ENCODE data around the gene CREG2. TPM values are rescaled to one million over a fixed set of nuclear protein-coding genes. Genes with fewer than 3 reads are reported as not detected.

CREG2 gene
- total and polyA plus RNA-seq, 8 donors: 0.05 to 0.37 TPM; not detected in 6

DNA sequence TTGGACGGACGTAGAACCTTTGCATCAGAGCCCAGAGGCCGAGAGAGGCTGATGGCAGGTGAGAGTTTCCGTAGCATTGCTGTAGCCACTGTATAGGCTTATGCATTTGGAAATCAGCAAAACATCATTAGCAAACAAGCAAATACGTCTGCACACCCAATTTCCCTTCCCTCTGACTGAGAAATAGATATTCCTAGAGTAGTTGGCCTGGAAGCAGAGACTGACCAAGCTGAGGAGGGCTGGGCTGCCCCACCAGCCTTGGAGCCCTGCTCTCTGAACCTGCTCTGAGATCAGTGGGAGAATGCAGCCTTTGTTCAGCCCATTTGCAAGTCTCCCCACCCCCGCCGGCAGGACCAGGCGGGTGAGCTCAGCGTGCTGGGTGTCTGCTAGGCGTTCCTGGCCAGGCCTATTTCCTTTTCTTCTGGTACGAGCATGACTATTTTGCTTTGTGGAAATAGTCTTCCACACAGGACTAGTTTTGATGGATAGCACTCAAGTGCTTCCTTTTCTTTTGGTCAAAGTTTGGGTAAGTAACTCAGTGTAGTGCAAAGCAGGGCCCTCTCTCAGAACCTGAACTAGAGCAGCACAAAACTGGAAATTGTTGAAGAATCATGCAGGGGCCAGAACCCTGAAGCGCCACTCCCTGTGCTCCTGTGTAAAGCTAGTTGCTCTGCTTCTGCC is 56.9 kb downstream of the CREG2 start:
- Histone ChIP-seq H3K4me1 (peaks cover 8 to 44% (median 14%) of the 10 kb centered on the region in 4 donors), H3K36me3 (no peaks in the 10 kb centered on the region), H3K4me3 (no peak overlapping the region), H3K27me3 (no peaks in the 10 kb centered on the region), H3K27ac (peak overlapping the region; percentile 22 to 87 (median 55)), H3K9me3 (peaks cover 0 to 5% (median 1%) of the 10 kb centered on the region in 4 donors)
- 39 to 69% (median 47%) methylated on average over 11 to 12 of the region's 12 CpGs for WGBS, 5 donors
- peak; percentile 59 to 79 for DNase-seq
- TF ChIP-seq POLR2A (IDR thresholded peaks at IDR 0.05) (no peak), POLR2AphosphoS5 (IDR thresholded peaks at IDR 0.05) (peak in 1 of 3 donors; percentile 27), EP300 (IDR thresholded peaks at IDR 0.05) (no peak)
- TF ChIP-seq, protein P1, sequence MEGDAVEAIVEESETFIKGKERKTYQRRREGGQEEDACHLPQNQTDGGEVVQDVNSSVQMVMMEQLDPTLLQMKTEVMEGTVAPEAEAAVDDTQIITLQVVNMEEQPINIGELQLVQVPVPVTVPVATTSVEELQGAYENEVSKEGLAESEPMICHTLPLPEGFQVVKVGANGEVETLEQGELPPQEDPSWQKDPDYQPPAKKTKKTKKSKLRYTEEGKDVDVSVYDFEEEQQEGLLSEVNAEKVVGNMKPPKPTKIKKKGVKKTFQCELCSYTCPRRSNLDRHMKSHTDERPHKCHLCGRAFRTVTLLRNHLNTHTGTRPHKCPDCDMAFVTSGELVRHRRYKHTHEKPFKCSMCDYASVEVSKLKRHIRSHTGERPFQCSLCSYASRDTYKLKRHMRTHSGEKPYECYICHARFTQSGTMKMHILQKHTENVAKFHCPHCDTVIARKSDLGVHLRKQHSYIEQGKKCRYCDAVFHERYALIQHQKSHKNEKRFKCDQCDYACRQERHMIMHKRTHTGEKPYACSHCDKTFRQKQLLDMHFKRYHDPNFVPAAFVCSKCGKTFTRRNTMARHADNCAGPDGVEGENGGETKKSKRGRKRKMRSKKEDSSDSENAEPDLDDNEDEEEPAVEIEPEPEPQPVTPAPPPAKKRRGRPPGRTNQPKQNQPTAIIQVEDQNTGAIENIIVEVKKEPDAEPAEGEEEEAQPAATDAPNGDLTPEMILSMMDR (IDR thresholded peaks at IDR 0.05): no peak
- intact Hi-C loops (cut with DNase I; ENCODE audit: low total_unique reads): no loop called here

DNA sequence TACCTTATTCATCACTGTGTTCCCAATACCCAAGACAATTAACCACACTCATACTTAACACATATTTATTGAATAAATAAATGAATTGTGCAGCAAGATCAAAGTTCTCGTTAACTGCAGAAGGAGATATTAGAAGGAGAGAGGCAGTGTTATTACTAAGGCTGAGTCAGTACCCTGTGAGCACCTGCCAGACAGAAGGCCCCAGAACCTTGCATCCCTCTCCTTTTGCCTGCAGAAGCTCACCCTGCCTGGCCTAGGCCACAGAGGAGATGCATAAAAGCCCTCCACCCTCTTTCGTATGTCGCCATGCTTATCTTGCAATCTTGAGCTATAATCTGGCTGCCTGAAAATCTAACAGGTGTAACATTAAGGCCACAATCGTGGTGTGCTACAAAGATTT is 58.3 kb downstream of the CREG2 start:
- Histone ChIP-seq H3K9me3 (peaks cover 0 to 8% (median 2%) of the 10 kb centered on the region in 4 donors), H3K36me3 (no peaks in the 10 kb centered on the region), H3K4me1 (peaks cover 8 to 44% (median 14%) of the 10 kb centered on the region in 4 donors), H3K4me3 (no peak overlapping the region), H3K27me3 (no peaks in the 10 kb centered on the region), H3K27ac (peak overlapping the region in 4 of 5 donors; percentile 44 to 87 (median 66))
- no peak for DNase-seq
- TF ChIP-seq, protein P1 (IDR thresholded peaks at IDR 0.05): no peak
- TF ChIP-seq POLR2A (IDR thresholded peaks at IDR 0.05) (no peak), POLR2AphosphoS5 (IDR thresholded peaks at IDR 0.05) (no peak), EP300 (IDR thresholded peaks at IDR 0.05) (no peak)
- WGBS, 5 donors: 47 to 66% (median 54%) methylated on average over 4 of the region's 4 CpGs
- intact Hi-C loops (cut with DNase I; ENCODE audit: low total_unique reads): no loop called here

DNA sequence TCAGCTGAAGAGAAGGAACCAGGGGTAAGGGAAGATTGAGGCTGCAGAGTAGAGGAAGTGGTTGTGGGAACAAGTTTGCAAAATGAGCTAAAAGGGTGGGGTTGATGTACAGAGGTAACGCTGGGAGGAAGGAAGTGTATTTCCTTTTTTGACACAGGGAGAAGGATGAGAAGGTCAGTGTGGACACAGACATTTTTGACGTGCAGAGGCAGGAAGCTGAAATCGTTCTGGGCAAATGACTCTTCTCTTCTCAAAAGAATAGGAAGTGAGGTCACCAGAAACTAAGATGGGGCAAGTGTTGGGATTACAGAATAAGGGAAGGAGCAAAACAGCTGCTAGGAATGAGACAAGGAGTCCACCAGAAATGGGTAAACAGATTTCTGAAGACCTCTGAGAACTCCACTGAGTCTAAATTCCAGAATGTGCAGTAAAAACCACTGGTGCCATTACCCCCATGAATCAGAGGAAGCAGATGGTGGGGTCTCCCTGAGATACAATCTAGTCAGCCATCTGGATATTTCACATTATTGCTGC is 58.8 kb downstream of the CREG2 start:
- peaks cover 0 to 8% (median 2%) of the 10 kb centered on the region in 4 donors for H3K9me3 ChIP-seq
- H3K27me3 ChIP-seq: no peaks in the 10 kb centered on the region
- peaks cover 8 to 44% (median 14%) of the 10 kb centered on the region in 4 donors for H3K4me1 ChIP-seq
- no peak overlapping the region for H3K4me3 ChIP-seq
- TF ChIP-seq POLR2AphosphoS5 (IDR thresholded peaks at IDR 0.05) (peak in 2 of 3 donors; percentile 68 to 78), POLR2A (IDR thresholded peaks at IDR 0.05) (no peak), EP300 (IDR thresholded peaks at IDR 0.05) (no peak)
- TF ChIP-seq, protein P1 (IDR thresholded peaks at IDR 0.05): no peak
- peak overlapping the region; percentile 44 to 87 (median 53) for H3K27ac ChIP-seq
- 13 to 27% (median 22%) methylated on average over 3 of the region's 3 CpGs for WGBS, 5 donors
- no peaks in the 10 kb centered on the region for H3K36me3 ChIP-seq
- intact Hi-C loops (cut with DNase I; ENCODE audit: low total_unique reads): no loop called here
- DNase-seq: peak in 1 of 2 donors; percentile 67

DNA sequence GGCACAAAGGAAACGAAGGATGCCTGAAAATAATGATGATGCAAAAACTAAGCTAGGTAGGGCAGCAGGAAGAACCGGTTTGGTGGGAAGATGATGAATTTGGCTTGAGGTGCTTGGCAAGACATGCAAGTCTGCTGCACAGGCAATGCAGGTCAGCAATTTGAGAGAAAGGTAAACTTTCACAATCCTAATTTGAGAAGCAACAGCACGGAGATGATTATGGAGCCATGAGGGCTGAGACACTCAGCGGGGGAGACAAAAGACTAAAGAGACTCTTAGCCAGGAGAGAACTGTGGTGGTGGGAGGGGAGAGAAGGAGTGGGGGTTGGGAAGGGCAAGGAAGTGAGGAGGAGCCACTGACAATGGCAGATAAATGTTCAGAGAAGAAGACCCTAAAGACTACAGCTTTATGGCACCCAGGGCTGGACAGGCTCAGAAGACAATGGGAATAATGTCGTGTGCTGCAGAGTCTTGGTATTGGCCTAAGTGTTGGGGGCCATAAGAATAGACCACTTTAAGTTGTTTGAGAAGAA is 59.4 kb downstream of the CREG2 start:
- intact Hi-C loops (cut with DNase I; ENCODE audit: low total_unique reads): no loop called here
- no peak overlapping the region for H3K4me3 ChIP-seq
- H3K9me3 ChIP-seq: peaks cover 0 to 8% (median 2%) of the 10 kb centered on the region in 4 donors
- peak overlapping the region; percentile 26 to 87 (median 65) for H3K27ac ChIP-seq
- DNase-seq: peak; percentile 84 to 87
- TF ChIP-seq POLR2AphosphoS5 (IDR thresholded peaks at IDR 0.05): peak in 2 of 3 donors; percentile 77 to 79
- no peak for TF ChIP-seq EP300 (IDR thresholded peaks at IDR 0.05)
- no peak for TF ChIP-seq POLR2A (IDR thresholded peaks at IDR 0.05)
- TF ChIP-seq, protein P1 (IDR thresholded peaks at IDR 0.05): no peak
- H3K27me3 ChIP-seq: no peaks in the 10 kb centered on the region
- WGBS, 5 donors: 36 to 48% (median 38%) methylated on average over 5 of the region's 5 CpGs
- H3K4me1 ChIP-seq: peaks cover 8 to 44% (median 14%) of the 10 kb centered on the region in 4 donors
- no peaks in the 10 kb centered on the region for H3K36me3 ChIP-seq
